Heart right ventricle (tissue), 16 donors: ENCODE measurements around the gene POMT2. TPM values are rescaled to one million over a fixed set of nuclear protein-coding genes. Genes with fewer than 3 reads are reported as not detected.

ENCODE experiments used
- ATAC-seq, 8 donors: fragments of 200-7000 bp; cut with Tn5 transposase; one replicate each; pipeline ENCODE4 v1.9.1; 2020; ENCODE audit warnings: mild to moderate bottlenecking in 8 of 8, moderate library complexity in 8 of 8, moderate number of reproducible peaks in 1 of 8
- DNase-seq, 2 donors: peaks; one replicate each; pipeline ENCODE4 v3.0.0-alpha.2; 2020
- H3K27ac ChIP-seq, 10 donors: fragments of 200-600 bp; sonication (generic) in 2 of 10; one replicate each; pipeline versions ENCODE4 v1.5.0 to v1.8.0; 2020 to 2022; ENCODE audit warnings: mild to moderate bottlenecking in 3 of 10
- H3K27me3 ChIP-seq, 7 donors: fragments of 200-600 bp; one replicate each; pipeline ENCODE4 v1.8.0; 2021 to 2022; ENCODE audit warnings: mild to moderate bottlenecking in 2 of 7
- H3K36me3 ChIP-seq, 9 donors: fragments of 200-600 bp; sonication (generic) in 1 of 9; one replicate each; pipeline versions ENCODE4 v1.5.0 to v1.8.0; 2020 to 2022; ENCODE audit warnings: mild to moderate bottlenecking in 2 of 9
- H3K4me1 ChIP-seq, 9 donors: fragments of 200-600 bp; sonication (generic) in 1 of 9; one replicate each; pipeline versions ENCODE4 v1.5.0 to v1.8.0; 2020 to 2022; ENCODE audit warnings: mild to moderate bottlenecking in 4 of 9
- H3K4me3 ChIP-seq, 10 donors: fragments of 200-600 bp; sonication (generic) in 2 of 10; one replicate each; pipeline versions ENCODE4 v1.5.0 to v1.8.0; 2020 to 2022; ENCODE audit warnings: mild to moderate bottlenecking in 7 of 10, moderate library complexity in 2 of 10
- H3K9me3 ChIP-seq, 11 donors: fragments of 200-600 bp in 10 of 11; sonication (generic) in 2 of 11; one replicate each; pipeline versions ENCODE4 v1.5.0 to v1.8.0; 2013 to 2022; ENCODE audit warnings: mild to moderate bottlenecking in 2 of 11, control low read depth in 1 of 11, moderate library complexity in 1 of 11
- CTCF ChIP-seq, 9 donors: fragments of 200-600 bp; sonication (generic) in 2 of 9; IDR thresholded peaks; one replicate each; pipeline versions ENCODE4 v1.5.0 to v1.8.0; 2021 to 2022; ENCODE audit warnings: antibody characterized with exemption in 9 of 9, mild to moderate bottlenecking in 5 of 9, moderate library complexity in 1 of 9
- WGBS, 2 donors: extraction: QIAGEN DNeasy Blood & Tissue Kit; methylation state at CpG; one replicate each; pipeline ENCODE4 v1.1.7; 2013; ENCODE audit warnings: inconsistent platforms in 1 of 2; 5-methylcytosine and 5-hydroxymethylcytosine counted together
- intact Hi-C, 10 donors: fragments of 100-400 bp; cut with DNase I; formaldehyde crosslinking; loops; one replicate each; pipeline versions ENCODE4 v1.11.1 to v1.14.2; 2022
- polyA plus RNA-seq, 2 donors: library from polyadenylated mRNA; stranded (reverse); fragments of 200-250 nt; gene quantifications; one replicate each; pipeline ENCODE4 v1.2.3, GENCODE V29; 2013
- total RNA-seq, 10 donors: library from RNA; stranded (reverse); fragmentation: NEBNext Ultra II Directional in 3 of 10; extraction: Animal tissue kit (Norgen Biotek cat#: 25700) in 3 of 10; gene quantifications; one replicate each; pipeline versions ENCODE4 v1.2.1 to v1.2.4, GENCODE V29; 2021 to 2023
- donor health status: Arrhythmogenic right ventricular cardiomyopathy.
- donor health status: ischemic (EF 13 %, LVEDD 7.1; RV severe dilation, severe dysfunction).
- donor health status: healthy with polysubstance abuse.
- donor health status: DM: no; HTN: yes; CAD: no.
- donor health status: DM: no; HTN: no; CAD: no.
- donor health status: ischemic (EF 25% LVEDD 6.9; RV normal size, moderate dysfunction).
- donor health status: ischemic (EF 25% LVEDD 5.7; RV mildly dilated, moderate dysfunction).
- donor health status: healthy.
- donor health status: DM: yes; HTN: yes; CAD: no.
- donor health status: Ischemic cardiomyopathy.
- donor health status: ischemic (EF 35%, LVEDD 5.7; RV mildly dilated, moderate dysfunction).
- donor health status: nonischemic (EF 11% LVEDD 7.7; RV severe dilation, severe dysfunction).
- donor health status: DM: yes; HTN: yes; CAD: no.
- donor health status: PGD.
- donor health status: ischemic (EF 29% LVEDD 5.4; RV normal size, mild dysfunction).
- donor health status: nonischemic (EF 23%, LVEDD 6.1; RV moderate dilation, normal function).

The POMT2 gene
- total and polyA plus RNA-seq, 12 donors: 10.5 to 23.4 (median 16.9) TPM

- intact Hi-C loops: loop anchor here in 6 of 10 donors (5.0 to 10.0 kb wide), 3 partner anchors 52 to 132 kb away; partner anchors contain the start of genes AHSA1 (in 5 of the 6), VIPAS39 (in 5 of the 6), SAMD15 (in 2 of the 6) and TMED8 (in 2 of the 6)
- H3K4me1 ChIP-seq: peaks cover 0 to 10% (median 7%) of the 10 kb centered on the region in 9 donors
These were observed 4.4 kb upstream of the POMT2 start for GRCh38 chr14:77324816-77325745.

GRCh38 chr14:77324289-77324688, 3.6 kb upstream of the POMT2 start:
- DNase-seq (no peak), ATAC-seq (no peak)
- intact Hi-C loops: loop anchor here in 6 of 10 donors (5.0 to 10.0 kb wide), 3 partner anchors 53 to 133 kb away; partner anchors contain the start of genes AHSA1 (in 5 of the 6), VIPAS39 (in 5 of the 6), SAMD15 (in 2 of the 6) and TMED8 (in 2 of the 6)
- Histone ChIP-seq H3K4me1 (peaks cover 0 to 18% (median 15%) of the 10 kb centered on the region in 9 donors), H3K4me3 (no peak overlapping the region), H3K27ac (no peak overlapping the region), H3K9me3 (no peaks in the 10 kb centered on the region), H3K36me3 (no peaks in the 10 kb centered on the region), H3K27me3 (no peaks in the 10 kb centered on the region)
- TF ChIP-seq CTCF (IDR thresholded peaks at IDR 0.05): no peak
- WGBS, 2 donors: 92 to 94% methylated on average over 3 of the region's 3 CpGs

More at GRCh38 chr14:77324816-77325745, 4.4 kb upstream of the POMT2 start:
- Histone ChIP-seq H3K9me3 (no peaks in the 10 kb centered on the region), H3K27me3 (no peaks in the 10 kb centered on the region), H3K36me3 (no peaks in the 10 kb centered on the region), H3K27ac (no peak overlapping the region), H3K4me3 (no peak overlapping the region)
- no peak for DNase-seq
- ATAC-seq: no peak
- whole genome bisulfite sequencing, 2 donors: 87 to 92% methylated on average over 11 of the region's 11 CpGs
- TF ChIP-seq CTCF (IDR thresholded peaks at IDR 0.05): no peak

GRCh38 chr14:77323571-77323970, 2.9 kb upstream of the POMT2 start:
- no peak for DNase-seq
- no peak for ATAC-seq
- H3K36me3 ChIP-seq: no peaks in the 10 kb centered on the region
- no peak overlapping the region for H3K4me3 ChIP-seq
- H3K9me3 ChIP-seq: no peaks in the 10 kb centered on the region
- H3K4me1 ChIP-seq: peaks cover 0 to 21% (median 16%) of the 10 kb centered on the region in 9 donors
- H3K27ac ChIP-seq: no peak overlapping the region
- H3K27me3 ChIP-seq: no peaks in the 10 kb centered on the region
- intact Hi-C loops: loop anchor here in 6 of 10 donors (5.0 to 10.0 kb wide), 3 partner anchors 54 to 134 kb away; partner anchors contain the start of genes AHSA1 (in 5 of the 6), VIPAS39 (in 5 of the 6), SAMD15 (in 2 of the 6) and TMED8 (in 2 of the 6)
- TF ChIP-seq CTCF (IDR thresholded peaks at IDR 0.05): no peak
- 96 to 97% methylated on average over 4 of the region's 4 CpGs for WGBS, 2 donors

- no peak for ATAC-seq
- WGBS, 2 donors: 96 to 100% methylated on average over 5 of the region's 5 CpGs
- intact Hi-C loops: loop anchor here in 6 of 10 donors (5.0 to 10.0 kb wide), 3 partner anchors 54 to 134 kb away; partner anchors contain the start of genes AHSA1 (in 5 of the 6), VIPAS39 (in 5 of the 6), SAMD15 (in 2 of the 6) and TMED8 (in 2 of the 6)
- Histone ChIP-seq H3K27ac (no peak overlapping the region), H3K9me3 (no peaks in the 10 kb centered on the region), H3K4me1 (peaks cover 0 to 25% (median 16%) of the 10 kb centered on the region in 9 donors), H3K4me3 (no peak overlapping the region), H3K27me3 (no peaks in the 10 kb centered on the region), H3K36me3 (no peaks in the 10 kb centered on the region)
- TF ChIP-seq CTCF (IDR thresholded peaks at IDR 0.05): no peak
- DNase-seq: no peak
These were observed 2.3 kb upstream of the POMT2 start for GRCh38 chr14:77322951-77323350.
